GM12878 (cell line): ENCODE data around the gene SPIRE2. TPM values are rescaled to one million over a fixed set of nuclear protein-coding genes. Genes with fewer than 3 reads are reported as not detected.

Experiments used
- ATAC-seq: fragments of 200-7000 bp; cut with Tn5 transposase; 3 replicates; pipeline ENCODE4 v1.9.1; 2020; ENCODE audit warnings: mild to moderate bottlenecking, moderate library complexity
- BruUV-seq: library from RNA; stranded (reverse); fragments of 400-500 nt; replicated peaks from 2 replicates; lab custom pipeline; 2021; lab: Mats Ljungman, UMichigan
- CTCF ChIA-PET: fragments of 300-600 bp; sonication (Branson Sonifier 250); formaldehyde crosslinking; extraction: SDS; loops from one replicate; lab custom pipeline; 2021; ENCODE audit warnings: inconsistent platforms; lab: Yijun Ruan, JAX
- POLR2A ChIA-PET: fragments of 350-600 bp; formaldehyde crosslinking; extraction: SDS; loops from one replicate; lab custom pipeline; 2021; ENCODE audit warnings: inconsistent platforms; lab: Charles Lee
- RAD21 ChIA-PET: fragments of 300-600 bp; sonication (Branson Sonifier 250); formaldehyde crosslinking; loops from one replicate; lab custom pipeline; 2023; ENCODE audit warnings: antibody characterized with exemption; ENCODE audit not compliant: unreplicated experiment; lab: Charles Lee
- SMC1A ChIA-PET: fragments of 300-600 bp; sonication (Branson Sonifier 250); formaldehyde crosslinking; loops from one replicate; lab custom pipeline; 2023; ENCODE audit not compliant: unreplicated experiment, uncharacterized antibody; lab: Charles Lee
- DNase-seq: peaks from one replicate; pipeline ENCODE4 v3.0.0-alpha.2; 2011; ENCODE audit warnings: low read depth, low spot score
- FAIRE-seq: peaks from 3 replicates; lab custom pipeline; 2011; peaks lifted over from hg19 to GRCh38; lab: Jason Lieb, UNC
- H2AFZ ChIP-seq: 2 replicates; pipeline ENCODE4 v1.6.0; 2011; ENCODE audit warnings: low read depth, low read length, control low read depth; ENCODE audit not compliant: control insufficient read depth
- H3K27ac ChIP-seq: 2 replicates; pipeline ENCODE4 v1.5.1; 2011; ENCODE audit warnings: control low read depth; ENCODE audit not compliant: control insufficient read depth, insufficient read depth
- H3K27me3 ChIP-seq, 2 experiments: replicated peaks in 1 of 2; 2 replicates each; pipeline versions ENCODE4 v1.6.0 to v1.6.1; 2011; ENCODE audit warnings: low read length in 1 of 2; ENCODE audit not compliant: control insufficient read depth in 2 of 2, insufficient read depth in 2 of 2
- H3K36me3 ChIP-seq, 2 experiments: 2 replicates each; pipeline ENCODE4 v1.5.1; 2011; ENCODE audit warnings: low read length in 1 of 2; ENCODE audit not compliant: control insufficient read depth in 2 of 2, insufficient read depth in 2 of 2
- H3K4me1 ChIP-seq: 2 replicates; pipeline ENCODE4 v1.6.1; 2011; ENCODE audit warnings: mild to moderate bottlenecking, low read length, moderate library complexity, mixed read lengths; ENCODE audit not compliant: control insufficient read depth, insufficient read depth
- H3K4me2 ChIP-seq: 2 replicates; pipeline ENCODE4 v1.6.0; 2011; ENCODE audit warnings: control low read depth; ENCODE audit not compliant: control insufficient read depth, insufficient read depth
- H3K4me3 ChIP-seq: fragments of 200-600 bp; sonication (generic); 2 replicates; pipeline ENCODE4 v1.5.1; 2016
- H3K79me2 ChIP-seq: 2 replicates; pipeline ENCODE4 v1.6.0; 2011; ENCODE audit warnings: low read length; ENCODE audit not compliant: control insufficient read depth, insufficient read depth
- H3K9ac ChIP-seq: 2 replicates; pipeline ENCODE4 v1.8.0; 2011; ENCODE audit warnings: low read length, control low read depth, mixed read lengths; ENCODE audit not compliant: control insufficient read depth, insufficient read depth
- H3K9me3 ChIP-seq: replicated peaks from 3 replicates; pipeline ENCODE4 v1.5.1; 2011; ENCODE audit warnings: mild to moderate bottlenecking, low read length; ENCODE audit not compliant: control insufficient read depth, insufficient read depth
- H4K20me1 ChIP-seq: 2 replicates; pipeline ENCODE4 v1.6.0; 2011; ENCODE audit not compliant: control insufficient read depth, insufficient read depth
- BACH1 ChIP-seq: fragments of 450-650 bp; IDR thresholded peaks from 2 replicates; pipeline ENCODE4 v1.6.1; 2017; ENCODE audit warnings: mild to moderate bottlenecking, borderline replicate concordance
- EGR1 ChIP-seq, 2 experiments: IDR thresholded peaks; 1 replicate in 1 of 2; 2 replicates in 1 of 2; pipeline ENCODE4 v1.6.1; 2011 to 2012; ENCODE audit warnings: low read depth in 2 of 2, low read length in 2 of 2, borderline replicate concordance in 1 of 2, mild to moderate bottlenecking in 1 of 2, moderate library complexity in 1 of 2
- ETV6 ChIP-seq, 2 experiments: fragments of 450-650 bp in 1 of 2; IDR thresholded peaks in 1 of 2; conservative IDR thresholded peaks in 1 of 2; 2 replicates each; pipeline ENCODE4 v1.6.1; 2014; ENCODE audit warnings: antibody characterized with exemption in 1 of 2, borderline replicate concordance in 1 of 2, low read depth in 1 of 2, mild to moderate bottlenecking in 1 of 2, moderate library complexity in 1 of 2
- HDAC6 ChIP-seq: fragments of 200-600 bp; sonication (generic); IDR thresholded peaks from one replicate; pipeline ENCODE4 v1.8.0; 2017; ENCODE audit warnings: antibody characterized with exemption; ENCODE audit not compliant: unreplicated experiment
- KAT2A ChIP-seq: conservative IDR thresholded peaks from 2 replicates; pipeline ENCODE4 v1.6.1; 2011; ENCODE audit warnings: low read depth, low read length; ENCODE audit not compliant: control insufficient read depth
- MEF2B ChIP-seq: fragments of 450-650 bp; IDR thresholded peaks from 2 replicates; pipeline ENCODE4 v1.6.1; 2018; ENCODE audit warnings: mild to moderate bottlenecking, moderate library complexity; ENCODE audit not compliant: partially characterized antibody, poor library complexity, severe bottlenecking
- MTA2 ChIP-seq: fragments of 450-650 bp; IDR thresholded peaks from 2 replicates; pipeline ENCODE4 v1.6.1; 2016; ENCODE audit warnings: low read depth, mild to moderate bottlenecking, moderate library complexity
- MYC ChIP-seq: IDR thresholded peaks from 2 replicates; pipeline ENCODE4 v1.6.1; 2011; ENCODE audit warnings: mild to moderate bottlenecking, low read length, moderate library complexity, inconsistent platforms; ENCODE audit not compliant: insufficient read depth, insufficient replicate concordance, insufficient read length, severe bottlenecking
- NFYB ChIP-seq: IDR thresholded peaks from 2 replicates; pipeline ENCODE4 v1.6.1; 2011; ENCODE audit warnings: low read depth, mild to moderate bottlenecking, low read length, improper control_type of control experiment, moderate library complexity; ENCODE audit not compliant: insufficient read depth
- NRF1 ChIP-seq: conservative IDR thresholded peaks from 2 replicates; pipeline ENCODE4 v1.6.1; 2011; ENCODE audit warnings: mild to moderate bottlenecking, low read depth, low read length, improper control_type of control experiment
- PAX8 ChIP-seq: fragments of 450-650 bp; IDR thresholded peaks from 2 replicates; pipeline ENCODE4 v1.6.1; 2017; ENCODE audit warnings: mild to moderate bottlenecking, moderate library complexity
- PML ChIP-seq: IDR thresholded peaks from 2 replicates; pipeline ENCODE4 v1.6.1; 2012; ENCODE audit warnings: low read length, inconsistent platforms
- RBBP5 ChIP-seq: fragments of 200-600 bp; sonication (generic); conservative IDR thresholded peaks from 2 replicates; pipeline ENCODE4 v1.6.1; 2016
- RELA ChIP-seq: fragments of 450-650 bp; IDR thresholded peaks from 2 replicates; pipeline ENCODE4 v1.8.0; 2014; ENCODE audit warnings: borderline replicate concordance; ENCODE audit not compliant: partially characterized antibody
- SPI1 ChIP-seq: IDR thresholded peaks from 2 replicates; pipeline ENCODE4 v1.6.1; 2011; ENCODE audit warnings: low read depth, mild to moderate bottlenecking, low read length, moderate library complexity, borderline replicate concordance; ENCODE audit not compliant: insufficient read depth
- SUZ12 ChIP-seq: fragments of 200-600 bp; sonication (generic); IDR thresholded peaks from one replicate; pipeline ENCODE4 v1.6.1; 2018; ENCODE audit warnings: antibody characterized with exemption, mild to moderate bottlenecking; ENCODE audit not compliant: unreplicated experiment
- TCF7 ChIP-seq: IDR thresholded peaks from 2 replicates; pipeline ENCODE4 v1.6.1; 2014; ENCODE audit warnings: antibody characterized with exemption, borderline replicate concordance
- ZNF274 ChIP-seq: IDR thresholded peaks from one replicate; pipeline ENCODE4 v1.8.0; 2011; ENCODE audit not compliant: insufficient read length, insufficient read depth
- WGBS: methylation state at CpG from one replicate; pipeline ENCODE4 v1.1.6; 2016; ENCODE audit warnings: low lambda C conversion rate; ENCODE audit not compliant: insufficient replicate concordance, insufficient coverage; ENCODE audit errors: missing lambda C conversion rate; 5-methylcytosine and 5-hydroxymethylcytosine counted together
- in situ Hi-C: fragments of 300-500 bp; cut with MboI; formaldehyde crosslinking; loops from 9 replicates; pipeline ENCODE4 v1.14.3; 2018; ENCODE audit warnings: mixed read lengths
- intact Hi-C: fragments of 100-400 bp; cut with micrococcal nuclease; formaldehyde crosslinking; loops from one replicate; pipeline ENCODE4 v1.14.2; 2022; ENCODE audit not compliant: unreplicated experiment
- polyA plus RNA-seq, 11 experiments: library from polyadenylated mRNA; depleted of rRNA in 4 of 11; unstranded in 6 of 11; stranded (reverse) in 5 of 11; fragments of >200 nt; fragmentation: Nextera tagmentation in 4 of 11; fragmentation: Illumina TruSeq in 1 of 11; extraction: Ambion mirVana in 4 of 11; extraction: Trizol in 1 of 11; gene quantifications; 1 replicate in 1 of 11; 2 replicates in 10 of 11; pipeline versions ENCODE4 v1.2.1 to v1.2.3, GENCODE V29; 2011 to 2016; ENCODE audit warnings: inconsistent platforms in 2 of 11, missing spikeins in 2 of 11, low read depth in 1 of 11
- total RNA-seq, 4 experiments: library from RNA; depleted of rRNA in 3 of 4; stranded (reverse); fragments of >200 nt in 3 of 4; fragmentation: Illumina TruSeq in 1 of 4; extraction: Trizol in 1 of 4; gene quantifications; 2 replicates each; pipeline versions ENCODE4 v1.2.1 to v1.2.3, GENCODE V29; 2013 to 2021
- TF ChIP-seq, protein P1 (sequence below): fragments of 450-650 bp; IDR thresholded peaks from 2 replicates; pipeline ENCODE4 v1.6.1; 2016; ENCODE audit warnings: mild to moderate bottlenecking, moderate library complexity, borderline replicate concordance
- TF ChIP-seq, protein P2 (sequence below): IDR thresholded peaks from 2 replicates; pipeline ENCODE4 v1.6.1; 2012; ENCODE audit warnings: low read depth, low read length, improper control_type of control experiment

SPIRE2 gene
- total and polyA plus RNA-seq, 10 of the 15 experiments (the other 5 are each of a cell fraction or from before 2014, with no cell fraction given), result 0.03 to 0.64 (median 0.27) TPM; not detected in 1

DNA sequence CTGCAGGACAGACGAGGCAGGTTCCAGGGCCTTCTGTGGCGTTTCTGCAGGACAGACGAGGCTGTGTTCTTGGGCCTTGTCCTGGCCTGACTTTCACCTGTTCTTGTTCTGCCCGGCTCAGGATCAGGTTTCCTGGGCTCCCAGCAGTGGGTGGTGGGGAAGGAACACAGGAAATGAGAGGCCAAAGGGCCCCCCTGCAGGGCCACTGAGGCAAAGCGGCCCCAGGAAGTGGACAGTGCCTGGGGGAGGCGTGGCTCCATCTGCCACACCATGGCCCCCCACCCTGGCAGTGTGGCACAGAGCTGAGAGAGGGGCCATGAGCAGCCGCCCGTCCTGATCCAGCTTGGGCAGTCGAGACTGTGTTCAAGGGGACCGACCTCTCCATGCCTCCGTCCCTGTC, 20.7 kb downstream of the SPIRE2 start:
- H3K4me2 ChIP-seq, result no peak overlapping the region
- ChIA-PET SMC1A (no interaction called here), CTCF (no interaction called here), POLR2A (no interaction called here), RAD21 (no interaction called here)
- no peak for FAIRE-seq
- H4K20me1 ChIP-seq, result no peaks in the 10 kb centered on the region
- WGBS, result 53% methylated on average over 11 of the region's 11 CpGs
- H2AFZ ChIP-seq, result no peak overlapping the region
- DNase-seq, result no peak
- TF ChIP-seq PAX8 (no peak), NRF1 (no peak), NFYB (no peak), MEF2B (no peak), PML (no peak), RELA (no peak), EGR1 (IDR thresholded peaks at IDR 0.05; ENCODE audit: borderline replicate concordance in 1 of 2, low read depth in 2 of 2, low read length in 2 of 2) (no peak), MTA2 (no peak), SPI1 (no peak), SUZ12 (no peak), ETV6 (conservative IDR thresholded peaks at IDR 0.05 in 1 of 2, IDR thresholded peaks at IDR 0.05 in 1 of 2; ENCODE audit: borderline replicate concordance in 1 of 2, low read depth in 1 of 2) (no peak), MYC (no peak), RBBP5 (no peak), KAT2A (no peak), HDAC6 (no peak), BACH1 (no peak), ZNF274 (no peak), TCF7 (no peak)
- TF ChIP-seq, protein P1, sequence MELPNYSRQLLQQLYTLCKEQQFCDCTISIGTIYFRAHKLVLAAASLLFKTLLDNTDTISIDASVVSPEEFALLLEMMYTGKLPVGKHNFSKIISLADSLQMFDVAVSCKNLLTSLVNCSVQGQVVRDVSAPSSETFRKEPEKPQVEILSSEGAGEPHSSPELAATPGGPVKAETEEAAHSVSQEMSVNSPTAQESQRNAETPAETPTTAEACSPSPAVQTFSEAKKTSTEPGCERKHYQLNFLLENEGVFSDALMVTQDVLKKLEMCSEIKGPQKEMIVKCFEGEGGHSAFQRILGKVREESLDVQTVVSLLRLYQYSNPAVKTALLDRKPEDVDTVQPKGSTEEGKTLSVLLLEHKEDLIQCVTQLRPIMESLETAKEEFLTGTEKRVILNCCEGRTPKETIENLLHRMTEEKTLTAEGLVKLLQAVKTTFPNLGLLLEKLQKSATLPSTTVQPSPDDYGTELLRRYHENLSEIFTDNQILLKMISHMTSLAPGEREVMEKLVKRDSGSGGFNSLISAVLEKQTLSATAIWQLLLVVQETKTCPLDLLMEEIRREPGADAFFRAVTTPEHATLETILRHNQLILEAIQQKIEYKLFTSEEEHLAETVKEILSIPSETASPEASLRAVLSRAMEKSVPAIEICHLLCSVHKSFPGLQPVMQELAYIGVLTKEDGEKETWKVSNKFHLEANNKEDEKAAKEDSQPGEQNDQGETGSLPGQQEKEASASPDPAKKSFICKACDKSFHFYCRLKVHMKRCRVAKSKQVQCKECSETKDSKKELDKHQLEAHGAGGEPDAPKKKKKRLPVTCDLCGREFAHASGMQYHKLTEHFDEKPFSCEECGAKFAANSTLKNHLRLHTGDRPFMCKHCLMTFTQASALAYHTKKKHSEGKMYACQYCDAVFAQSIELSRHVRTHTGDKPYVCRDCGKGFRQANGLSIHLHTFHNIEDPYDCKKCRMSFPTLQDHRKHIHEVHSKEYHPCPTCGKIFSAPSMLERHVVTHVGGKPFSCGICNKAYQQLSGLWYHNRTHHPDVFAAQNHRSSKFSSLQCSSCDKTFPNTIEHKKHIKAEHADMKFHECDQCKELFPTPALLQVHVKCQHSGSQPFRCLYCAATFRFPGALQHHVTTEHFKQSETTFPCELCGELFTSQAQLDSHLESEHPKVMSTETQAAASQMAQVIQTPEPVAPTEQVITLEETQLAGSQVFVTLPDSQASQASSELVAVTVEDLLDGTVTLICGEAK, result no peak
- TF ChIP-seq, protein P2, sequence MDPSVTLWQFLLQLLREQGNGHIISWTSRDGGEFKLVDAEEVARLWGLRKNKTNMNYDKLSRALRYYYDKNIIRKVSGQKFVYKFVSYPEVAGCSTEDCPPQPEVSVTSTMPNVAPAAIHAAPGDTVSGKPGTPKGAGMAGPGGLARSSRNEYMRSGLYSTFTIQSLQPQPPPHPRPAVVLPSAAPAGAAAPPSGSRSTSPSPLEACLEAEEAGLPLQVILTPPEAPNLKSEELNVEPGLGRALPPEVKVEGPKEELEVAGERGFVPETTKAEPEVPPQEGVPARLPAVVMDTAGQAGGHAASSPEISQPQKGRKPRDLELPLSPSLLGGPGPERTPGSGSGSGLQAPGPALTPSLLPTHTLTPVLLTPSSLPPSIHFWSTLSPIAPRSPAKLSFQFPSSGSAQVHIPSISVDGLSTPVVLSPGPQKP, result no peak
- no peak overlapping the region for H3K4me3 ChIP-seq
- no peak for ATAC-seq
- H3K36me3 ChIP-seq, result no peaks in the 10 kb centered on the region
- H3K79me2 ChIP-seq, result no peaks in the 10 kb centered on the region
- no peak overlapping the region for H3K9ac ChIP-seq
- in situ Hi-C loops (no loop called here), intact Hi-C loops (no loop called here)
- no peaks in the 10 kb centered on the region for H3K9me3 ChIP-seq
- no TSS peak for BruUV-seq
- peaks cover 3% of the 10 kb centered on the region for H3K4me1 ChIP-seq
- no peaks in the 10 kb centered on the region for H3K27me3 ChIP-seq
- no peak overlapping the region for H3K27ac ChIP-seq
